ENCODE measurements around the gene ISX. TPM values are rescaled to one million over a fixed set of nuclear protein-coding genes. Genes with fewer than 3 reads are reported as not detected.

Gene ISX
- not detected in 2 replicates for total RNA-seq

DNA sequence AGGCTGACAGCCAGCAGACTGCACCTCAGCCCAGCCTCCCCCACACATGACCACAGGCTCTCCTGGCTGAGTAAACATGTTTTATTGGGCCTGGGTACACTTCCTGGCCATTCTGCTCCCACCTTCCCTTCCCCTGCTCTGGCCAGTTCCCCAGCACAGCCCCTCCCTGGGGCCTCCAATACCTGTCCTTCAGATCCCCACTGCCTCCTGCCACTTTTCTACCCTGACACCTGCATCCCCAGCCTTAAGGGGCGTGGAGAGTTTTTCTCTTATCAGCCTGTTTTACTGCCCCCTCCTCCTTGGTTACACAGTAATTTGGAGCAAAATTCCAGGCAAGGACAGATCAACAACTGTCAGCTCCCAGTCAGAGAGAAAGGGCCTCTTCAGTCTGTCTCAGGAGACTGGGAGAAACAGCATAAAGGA is at the start of gene ISX:
ISX (plus strand) TSS at position 363 of the 423 bp plus-strand sequence. CDS start 930 bp downstream, outside the sequence.
- Histone ChIP-seq H4K20me1 (ENCODE audit: insufficient read depth, low read length) (no peaks in the 10 kb centered on the region), H2AFZ (ENCODE audit: low read length) (no peak within 1 kb of the TSS), H3K36me3 (ENCODE audit: insufficient read depth, low read length) (no peaks in the 10 kb centered on the region), H3K4me1 (ENCODE audit: insufficient read depth, low read length) (no peaks in the 10 kb centered on the region), H3K4me3 (ENCODE audit: insufficient read depth, low read length) (no peak within 1 kb of the TSS), H3K4me2 (ENCODE audit: insufficient read depth, low read length) (no peak within 1 kb of the TSS), H3K79me2 (ENCODE audit: insufficient read depth, low read length) (no peaks in the 10 kb centered on the region), H3K27ac (ENCODE audit: low read depth, low read length) (no peak within 1 kb of the TSS), H3K27me3 (ENCODE audit: insufficient read depth, low read length) (no peaks in the 10 kb centered on the region), H3K9me3 (ENCODE audit: low read depth, low read length) (no peaks in the 10 kb centered on the region)
- no peak for TF ChIP-seq CTCF (IDR thresholded peaks at IDR 0.05; ENCODE audit: extremely low read depth, low read depth, low read length)
- no peak for DNase-seq (ENCODE audit: insufficient read length, low spot score, missing footprints)

- no peaks in the 10 kb centered on the region for H3K27me3 ChIP-seq (ENCODE audit: insufficient read depth, low read length)
- no peak for DNase-seq (ENCODE audit: insufficient read length, low spot score, missing footprints)
- no peaks in the 10 kb centered on the region for H3K4me1 ChIP-seq (ENCODE audit: insufficient read depth, low read length)
- no peaks in the 10 kb centered on the region for H3K36me3 ChIP-seq (ENCODE audit: insufficient read depth, low read length)
- H3K4me2 ChIP-seq (ENCODE audit: insufficient read depth, low read length), result no peak overlapping the region
- H3K27ac ChIP-seq (ENCODE audit: low read depth, low read length), result no peak overlapping the region
- H3K79me2 ChIP-seq (ENCODE audit: insufficient read depth, low read length), result no peaks in the 10 kb centered on the region
- H4K20me1 ChIP-seq (ENCODE audit: insufficient read depth, low read length), result no peaks in the 10 kb centered on the region
- no peak for TF ChIP-seq CTCF (IDR thresholded peaks at IDR 0.05; ENCODE audit: extremely low read depth, low read depth, low read length)
- no peak overlapping the region for H3K4me3 ChIP-seq (ENCODE audit: insufficient read depth, low read length)
- no peaks in the 10 kb centered on the region for H3K9me3 ChIP-seq (ENCODE audit: low read depth, low read length)
- no peak overlapping the region for H2AFZ ChIP-seq (ENCODE audit: low read length)
Measured at GRCh38 chr22:35016909-35017308, 49.0 kb upstream of the ISX start.

- H3K4me3 ChIP-seq (ENCODE audit: insufficient read depth, low read length), result no peak overlapping the region
- no peaks in the 10 kb centered on the region for H4K20me1 ChIP-seq (ENCODE audit: insufficient read depth, low read length)
- no peak overlapping the region for H3K27ac ChIP-seq (ENCODE audit: low read depth, low read length)
- no peaks in the 10 kb centered on the region for H3K9me3 ChIP-seq (ENCODE audit: low read depth, low read length)
- DNase-seq (ENCODE audit: insufficient read length, low spot score, missing footprints), result no peak
- no peaks in the 10 kb centered on the region for H3K36me3 ChIP-seq (ENCODE audit: insufficient read depth, low read length)
- no peak overlapping the region for H3K4me2 ChIP-seq (ENCODE audit: insufficient read depth, low read length)
- no peak for TF ChIP-seq CTCF (IDR thresholded peaks at IDR 0.05; ENCODE audit: extremely low read depth, low read depth, low read length)
- no peaks in the 10 kb centered on the region for H3K4me1 ChIP-seq (ENCODE audit: insufficient read depth, low read length)
- H2AFZ ChIP-seq (ENCODE audit: low read length), result no peak overlapping the region
- H3K79me2 ChIP-seq (ENCODE audit: insufficient read depth, low read length), result no peaks in the 10 kb centered on the region
- H3K27me3 ChIP-seq (ENCODE audit: insufficient read depth, low read length), result no peaks in the 10 kb centered on the region
Measured at GRCh38 chr22:35018995-35019394, 47.0 kb upstream of the ISX start.

DNA sequence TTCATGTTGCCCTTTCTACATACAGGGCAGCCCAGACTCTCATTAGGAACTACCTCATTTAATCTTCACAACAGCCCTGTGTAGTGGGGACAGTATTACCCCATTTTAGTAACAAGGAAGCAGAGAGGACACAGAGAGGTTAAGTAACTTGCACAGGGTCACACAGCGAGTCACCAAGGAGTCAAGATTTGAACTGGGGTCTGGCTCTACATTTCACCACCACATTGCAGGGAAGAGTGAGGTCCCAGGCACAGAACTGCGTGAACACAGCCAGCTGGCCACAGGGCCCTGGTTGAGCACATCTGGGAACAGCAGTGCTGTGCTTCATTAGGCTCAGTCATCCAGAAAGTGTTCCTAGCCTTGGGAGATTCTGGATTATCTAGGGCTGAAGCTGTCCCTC is 45.4 kb upstream of the ISX start:
- H3K27me3 ChIP-seq (ENCODE audit: insufficient read depth, low read length), result no peaks in the 10 kb centered on the region
- H3K4me2 ChIP-seq (ENCODE audit: insufficient read depth, low read length), result no peak overlapping the region
- H3K36me3 ChIP-seq (ENCODE audit: insufficient read depth, low read length), result no peaks in the 10 kb centered on the region
- H3K27ac ChIP-seq (ENCODE audit: low read depth, low read length), result no peak overlapping the region
- DNase-seq (ENCODE audit: insufficient read length, low spot score, missing footprints), result no peak
- H3K4me1 ChIP-seq (ENCODE audit: insufficient read depth, low read length), result no peaks in the 10 kb centered on the region
- no peak for TF ChIP-seq CTCF (IDR thresholded peaks at IDR 0.05; ENCODE audit: extremely low read depth, low read depth, low read length)
- no peaks in the 10 kb centered on the region for H3K79me2 ChIP-seq (ENCODE audit: insufficient read depth, low read length)
- no peak overlapping the region for H3K4me3 ChIP-seq (ENCODE audit: insufficient read depth, low read length)
- no peaks in the 10 kb centered on the region for H4K20me1 ChIP-seq (ENCODE audit: insufficient read depth, low read length)
- H2AFZ ChIP-seq (ENCODE audit: low read length), result no peak overlapping the region
- H3K9me3 ChIP-seq (ENCODE audit: low read depth, low read length), result no peaks in the 10 kb centered on the region

Data from osteoblast (primary cell).